ENCODE measurements around the gene ZNF618.

Gene ZNF618

GRCh38 chr9:114033397-114034103, 157.4 kb downstream of the ZNF618 start:
- no peak overlapping the region for H3K27ac ChIP-seq
- H3K9me3 ChIP-seq, result peaks cover 0 to 6% (median 0%) of the 10 kb centered on the region in 3 donors
- intact Hi-C loops (cut with DNase I; ENCODE audit: low total_unique reads), result loop anchor here (5.0 kb wide), 3 partner anchors 221 to 351 kb away; no protein-coding TSS in a partner anchor
- peak; percentile 52 to 58 for TF ChIP-seq CTCF (IDR thresholded peaks at IDR 0.05)
- H3K4me3 ChIP-seq, result no peak overlapping the region
- DNase-seq, result peak in 1 of 2 donors; percentile 65
- peaks cover 0 to 22% (median 4%) of the 10 kb centered on the region in 4 donors for H3K4me1 ChIP-seq
- H3K36me3 ChIP-seq, result peaks cover 38 to 90% (median 42%) of the 10 kb centered on the region in 3 donors
- no peaks in the 10 kb centered on the region for H3K27me3 ChIP-seq

GRCh38 chr9:114034196-114034595, 158.1 kb downstream of the ZNF618 start:
- no peak for TF ChIP-seq CTCF (IDR thresholded peaks at IDR 0.05)
- no peaks in the 10 kb centered on the region for H3K27me3 ChIP-seq
- no peak overlapping the region for H3K4me3 ChIP-seq
- intact Hi-C loops (cut with DNase I; ENCODE audit: low total_unique reads), result loop anchor here (5.0 kb wide), 3 partner anchors 222 to 352 kb away; no protein-coding TSS in a partner anchor
- peaks cover 0 to 6% (median 0%) of the 10 kb centered on the region in 3 donors for H3K9me3 ChIP-seq
- no peak overlapping the region for H3K27ac ChIP-seq
- peaks cover 42 to 90% (median 42%) of the 10 kb centered on the region in 3 donors for H3K36me3 ChIP-seq
- peak in 1 of 2 donors; percentile 38 for DNase-seq
- peaks cover 0 to 22% (median 4%) of the 10 kb centered on the region in 4 donors for H3K4me1 ChIP-seq

- TF ChIP-seq CTCF (IDR thresholded peaks at IDR 0.05), result no peak
- H3K27ac ChIP-seq, result peak overlapping the region; percentile 29 to 32
Measured at GRCh38 chr9:114034661-114035062, 158.6 kb downstream of the ZNF618 start.

GRCh38 chr9:114035221-114035844, 159.2 kb downstream of the ZNF618 start:
- H3K4me1 ChIP-seq, result peaks cover 0 to 22% (median 4%) of the 10 kb centered on the region in 4 donors
- intact Hi-C loops (cut with DNase I; ENCODE audit: low total_unique reads), result no loop called here
- no peak for TF ChIP-seq CTCF (IDR thresholded peaks at IDR 0.05)

More at GRCh38 chr9:114034661-114035062, 158.6 kb downstream of the ZNF618 start:
- H3K9me3 ChIP-seq, result peaks cover 0 to 6% (median 0%) of the 10 kb centered on the region in 3 donors
- H3K4me3 ChIP-seq, result no peak overlapping the region
- H3K27me3 ChIP-seq, result no peaks in the 10 kb centered on the region
- DNase-seq, result peak in 1 of 2 donors; percentile 69
- peaks cover 38 to 90% (median 43%) of the 10 kb centered on the region in 3 donors for H3K36me3 ChIP-seq
- peaks cover 0 to 22% (median 4%) of the 10 kb centered on the region in 4 donors for H3K4me1 ChIP-seq
- intact Hi-C loops (cut with DNase I; ENCODE audit: low total_unique reads), result loop anchor here (5.0 kb wide), 3 partner anchors 222 to 352 kb away; no protein-coding TSS in a partner anchor

GRCh38 chr9:114035845-114036801, 160.0 kb downstream of the ZNF618 start:
- no peak overlapping the region for H3K27ac ChIP-seq
- no peak for TF ChIP-seq CTCF (IDR thresholded peaks at IDR 0.05)
- peaks cover 0 to 6% (median 0%) of the 10 kb centered on the region in 3 donors for H3K9me3 ChIP-seq
- intact Hi-C loops (cut with DNase I; ENCODE audit: low total_unique reads), result no loop called here
- H3K4me1 ChIP-seq, result peaks cover 0 to 22% (median 4%) of the 10 kb centered on the region in 4 donors
- H3K4me3 ChIP-seq, result no peak overlapping the region
- H3K36me3 ChIP-seq, result peaks cover 42 to 80% (median 49%) of the 10 kb centered on the region in 3 donors
- no peaks in the 10 kb centered on the region for H3K27me3 ChIP-seq
- DNase-seq, result peak in 1 of 2 donors; percentile 50

More at GRCh38 chr9:114035221-114035844, 159.2 kb downstream of the ZNF618 start:
- Histone ChIP-seq H3K36me3 (peaks cover 42 to 88% (median 49%) of the 10 kb centered on the region in 3 donors), H3K27ac (peak overlapping the region; percentile 29 to 32), H3K9me3 (peaks cover 0 to 6% (median 0%) of the 10 kb centered on the region in 3 donors), H3K27me3 (no peaks in the 10 kb centered on the region), H3K4me3 (no peak overlapping the region)
- DNase-seq, result peak in 1 of 2 donors; percentile 62

All from tibial artery (tissue), 4 donors.